A673 (cell line): ENCODE data around the gene FNDC11. TPM values are rescaled to one million over a fixed set of nuclear protein-coding genes. Genes with fewer than 3 reads are reported as not detected.
"Not testable (repeated sequence)": the region's sequence is repeated elsewhere in the genome, so short reads cannot be mapped to it uniquely, and the experiment has no call there.

Experiments
- BruUV-seq: library from RNA; stranded (reverse); fragments of 400-500 nt; replicated peaks from 2 replicates; lab custom pipeline; 2021; lab: Mats Ljungman, UMichigan
- CTCF ChIA-PET: fragments of 300-600 bp; sonication (Branson Sonifier 250); formaldehyde crosslinking; loops from one replicate; lab custom pipeline; 2022; ENCODE audit warnings: antibody characterized with exemption; lab: Charles Lee
- POLR2A ChIA-PET: fragments of 300-600 bp; sonication (Branson Sonifier 250); formaldehyde crosslinking; loops from one replicate; lab custom pipeline; 2022; ENCODE audit warnings: antibody characterized with exemption; ENCODE audit not compliant: low non-redundant PET; lab: Charles Lee
- DNase-seq: peaks from one replicate; pipeline ENCODE4 v3.0.0-alpha.2; 2015; ENCODE audit warnings: low spot score
- H3K27ac ChIP-seq: fragments of 200-600 bp; sonication (generic); 2 replicates; pipeline ENCODE4 v1.5.1; 2016; ENCODE audit warnings: mixed run types, low read depth, mild to moderate bottlenecking, mixed read lengths, antibody characterized with exemption, low read length; ENCODE audit not compliant: poor library complexity, severe bottlenecking
- H3K27me3 ChIP-seq: fragments of 200-600 bp; sonication (generic); replicated peaks from 2 replicates; pipeline ENCODE4 v1.6.1; 2017; ENCODE audit warnings: mixed run types, low read depth, mild to moderate bottlenecking, mixed read lengths, antibody characterized with exemption, low read length; ENCODE audit not compliant: insufficient read depth, poor library complexity
- H3K36me3 ChIP-seq: fragments of 200-600 bp; sonication (generic); 2 replicates; pipeline ENCODE4 v1.6.1; 2016; ENCODE audit warnings: mixed run types, mild to moderate bottlenecking, mixed read lengths, antibody characterized with exemption, low read length; ENCODE audit not compliant: insufficient read depth, poor library complexity, severe bottlenecking
- H3K4me1 ChIP-seq: fragments of 200-600 bp; sonication (generic); 2 replicates; pipeline ENCODE4 v1.6.1; 2017; ENCODE audit warnings: mixed run types, mild to moderate bottlenecking, mixed read lengths, antibody characterized with exemption, low read length; ENCODE audit not compliant: insufficient read depth, poor library complexity, severe bottlenecking
- H3K4me3 ChIP-seq: fragments of 200-600 bp; sonication (generic); 2 replicates; pipeline ENCODE4 v1.5.1; 2016; ENCODE audit warnings: low read depth, mixed run types, mild to moderate bottlenecking, mixed read lengths, low read length; ENCODE audit not compliant: poor library complexity, severe bottlenecking
- H3K9me3 ChIP-seq: fragments of 200-600 bp; sonication (generic); 2 replicates; pipeline ENCODE4 v1.6.1; 2016; ENCODE audit warnings: mixed run types, low read depth, mild to moderate bottlenecking, mixed read lengths, antibody characterized with exemption, low read length; ENCODE audit not compliant: poor library complexity, severe bottlenecking
- EZH2 ChIP-seq: fragments of 200-600 bp; sonication (generic); IDR thresholded peaks from 2 replicates; pipeline ENCODE4 v1.6.1; 2017; ENCODE audit warnings: borderline replicate concordance, low read depth, mild to moderate bottlenecking, mixed read lengths, antibody characterized with exemption, low read length; ENCODE audit not compliant: poor library complexity, severe bottlenecking
- intact Hi-C: fragments of 100-400 bp; cut with micrococcal nuclease; formaldehyde crosslinking; loops from one replicate; pipeline ENCODE4 v1.10.0; 2022; ENCODE audit not compliant: unreplicated experiment
- total RNA-seq: library from RNA; stranded (reverse); gene quantifications from 2 replicates; pipeline ENCODE4 v1.2.3, GENCODE V29; 2021
- TF ChIP-seq, protein P1 (sequence below): fragments of 300-800, 200-600 bp; sonication (generic); conservative IDR thresholded peaks from 2 replicates; pipeline ENCODE4 v1.5.1; 2017; ENCODE audit warnings: low read depth, mild to moderate bottlenecking, antibody characterized with exemption, low read length, moderate library complexity, mixed read lengths

The FNDC11 gene
- total RNA-seq, 1 experiment from 2014 or later: 0.21 TPM

DNA sequence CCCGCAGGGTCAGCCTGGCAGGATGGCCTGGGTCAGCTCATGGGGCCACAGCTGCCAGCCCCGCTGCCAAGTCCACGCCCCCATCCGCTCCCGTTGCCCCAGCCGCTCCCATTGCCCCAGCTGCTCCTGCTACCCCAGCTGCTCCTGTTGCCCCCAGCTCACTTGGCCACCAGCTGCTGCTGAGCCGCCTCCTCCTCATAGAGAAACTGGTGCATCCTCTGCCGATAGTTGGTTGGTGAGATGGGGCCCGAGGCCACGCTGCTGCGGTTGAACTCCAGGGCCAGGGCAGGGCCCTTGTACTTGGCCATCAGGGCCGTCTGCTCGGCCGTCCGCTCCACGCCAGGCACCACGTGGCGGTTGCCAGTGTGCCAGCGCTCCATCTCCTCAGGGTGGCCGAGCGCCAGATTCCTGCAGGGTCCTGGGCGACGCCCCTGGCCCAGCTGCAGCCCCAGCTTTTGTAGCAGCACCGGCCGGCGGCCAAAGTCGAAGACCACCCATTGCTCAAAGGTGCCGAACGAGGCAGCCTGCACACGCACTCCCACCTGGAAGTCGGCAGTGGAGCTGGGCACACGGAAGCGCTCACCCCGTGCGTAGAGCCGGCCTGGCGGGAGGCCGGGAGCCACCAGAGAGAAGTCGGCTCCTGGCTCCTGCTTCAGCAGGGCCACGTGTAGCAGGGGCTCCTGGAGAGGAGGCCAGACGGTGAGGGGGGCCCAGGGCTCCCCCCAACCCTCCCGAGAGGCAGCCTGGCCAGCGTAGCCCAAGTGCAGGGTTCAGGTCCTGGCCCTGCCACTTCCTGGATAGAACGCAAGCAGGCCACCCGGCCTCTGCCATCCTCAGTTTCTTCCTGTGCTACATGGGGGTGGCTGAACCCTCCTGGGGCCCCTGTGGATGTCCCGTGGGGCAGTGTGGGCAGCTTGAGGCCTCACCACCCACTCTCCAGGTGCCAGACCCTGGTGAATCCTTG is 15.3 kb downstream of the FNDC11 start:
- H3K4me1 ChIP-seq: peaks cover 2% of the 10 kb centered on the region
- no TSS peak for BruUV-seq
- TF ChIP-seq, protein P1, sequence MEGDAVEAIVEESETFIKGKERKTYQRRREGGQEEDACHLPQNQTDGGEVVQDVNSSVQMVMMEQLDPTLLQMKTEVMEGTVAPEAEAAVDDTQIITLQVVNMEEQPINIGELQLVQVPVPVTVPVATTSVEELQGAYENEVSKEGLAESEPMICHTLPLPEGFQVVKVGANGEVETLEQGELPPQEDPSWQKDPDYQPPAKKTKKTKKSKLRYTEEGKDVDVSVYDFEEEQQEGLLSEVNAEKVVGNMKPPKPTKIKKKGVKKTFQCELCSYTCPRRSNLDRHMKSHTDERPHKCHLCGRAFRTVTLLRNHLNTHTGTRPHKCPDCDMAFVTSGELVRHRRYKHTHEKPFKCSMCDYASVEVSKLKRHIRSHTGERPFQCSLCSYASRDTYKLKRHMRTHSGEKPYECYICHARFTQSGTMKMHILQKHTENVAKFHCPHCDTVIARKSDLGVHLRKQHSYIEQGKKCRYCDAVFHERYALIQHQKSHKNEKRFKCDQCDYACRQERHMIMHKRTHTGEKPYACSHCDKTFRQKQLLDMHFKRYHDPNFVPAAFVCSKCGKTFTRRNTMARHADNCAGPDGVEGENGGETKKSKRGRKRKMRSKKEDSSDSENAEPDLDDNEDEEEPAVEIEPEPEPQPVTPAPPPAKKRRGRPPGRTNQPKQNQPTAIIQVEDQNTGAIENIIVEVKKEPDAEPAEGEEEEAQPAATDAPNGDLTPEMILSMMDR: no peak
- no peak for TF ChIP-seq EZH2
- H3K27ac ChIP-seq: no peak overlapping the region
- POLR2A ChIA-PET: no interaction called here
- H3K27me3 ChIP-seq: no peaks in the 10 kb centered on the region
- no peaks in the 10 kb centered on the region for H3K9me3 ChIP-seq
- CTCF ChIA-PET: no interaction called here
- DNase-seq: no peak
- H3K4me3 ChIP-seq: no peak overlapping the region
- intact Hi-C loops: no loop called here
- no peaks in the 10 kb centered on the region for H3K36me3 ChIP-seq

DNA sequence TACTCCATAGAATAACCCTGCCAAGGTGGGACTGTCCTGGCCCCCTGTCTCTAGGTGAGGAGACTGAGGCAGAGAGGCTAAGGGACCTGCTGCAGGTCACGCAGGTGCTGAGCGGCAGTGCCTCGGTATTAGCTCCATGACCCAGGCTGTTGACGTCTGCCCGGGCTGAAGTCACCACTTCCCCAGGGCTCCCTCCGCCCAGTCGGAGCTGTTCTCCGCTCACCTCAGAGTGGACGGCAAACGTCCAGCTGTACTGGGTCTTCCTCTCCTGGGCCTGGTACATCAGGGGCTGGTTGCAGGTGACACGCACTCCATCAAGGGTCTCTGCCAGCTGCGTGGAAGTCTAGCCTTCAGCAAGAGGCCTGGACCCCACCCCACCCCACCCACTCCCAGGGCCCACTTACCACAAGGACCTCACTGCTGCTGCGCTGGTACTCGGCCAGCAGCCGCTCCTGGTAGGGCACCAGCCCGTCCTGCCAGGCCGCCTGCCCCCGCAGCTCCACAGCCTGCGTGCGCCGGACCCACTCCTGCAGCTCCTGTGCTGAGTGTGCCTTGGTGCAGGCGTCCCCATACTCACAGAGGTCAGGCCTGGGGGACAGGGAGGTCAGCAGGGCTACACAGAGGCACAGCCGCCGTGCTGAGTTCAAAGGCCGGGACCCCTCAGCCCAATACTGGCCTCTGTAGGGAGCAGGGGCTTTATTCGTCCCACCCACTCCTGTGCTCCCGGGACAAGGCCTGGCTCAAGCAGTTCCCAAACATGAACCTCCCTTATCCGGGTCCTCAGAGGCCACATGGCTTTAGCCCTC is 16.5 kb downstream of the FNDC11 start:
- DNase-seq: no peak
- no TSS peak for BruUV-seq
- Histone ChIP-seq H3K36me3 (no peaks in the 10 kb centered on the region), H3K4me1 (peaks cover 5% of the 10 kb centered on the region), H3K9me3 (no peaks in the 10 kb centered on the region), H3K4me3 (no peak overlapping the region), H3K27ac (no peak overlapping the region), H3K27me3 (no peaks in the 10 kb centered on the region)
- TF ChIP-seq, protein P1: no peak
- TF ChIP-seq EZH2: no peak
- CTCF ChIA-PET: no interaction called here
- intact Hi-C loops: no loop called here
- POLR2A ChIA-PET: no interaction called here

DNA sequence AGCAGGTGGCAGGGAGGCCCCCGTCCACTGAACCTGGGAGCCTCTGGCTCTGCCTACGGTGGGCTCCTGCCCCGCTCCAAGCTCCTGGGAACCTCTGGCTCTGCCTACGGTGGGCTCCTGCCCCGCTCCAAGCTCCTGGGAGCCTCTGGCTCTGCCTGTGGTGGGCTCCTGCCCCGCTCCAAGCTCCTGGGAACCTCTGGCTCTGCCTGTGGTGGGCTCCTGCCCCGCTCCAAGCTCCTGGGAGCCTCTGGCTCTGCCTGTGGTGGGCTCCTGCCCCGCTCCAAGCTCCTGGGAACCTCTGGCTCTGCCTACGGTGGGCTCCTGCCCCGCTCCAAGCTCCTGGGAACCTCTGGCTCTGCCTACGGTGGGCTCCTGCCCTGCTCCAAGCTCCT is 17.1 kb downstream of the FNDC11 start:
- H3K4me3 ChIP-seq, H3K9me3 ChIP-seq, DNase-seq, CTCF ChIA-PET, intact Hi-C loops, BruUV-seq, H3K36me3 ChIP-seq, H3K4me1 ChIP-seq, H3K27ac ChIP-seq, H3K27me3 ChIP-seq, POLR2A ChIA-PET: not testable (repeated sequence)
